CD4-positive, CD25-positive, alpha-beta regulatory T cell (primary cell): ENCODE measurements around the gene SOCS3. TPM values are rescaled to one million over a fixed set of nuclear protein-coding genes. Genes with fewer than 3 reads are reported as not detected.
A peak's percentile ranks its signal among the peaks of the same experiment; 100 is the strongest.
"Not testable (repeated sequence)": the region's sequence is repeated elsewhere in the genome, so short reads cannot be mapped to it uniquely, and the experiment has no call there.

ENCODE experiments used
- ATAC-seq, 2 donors: fragments of 150-1000 bp; cut with Tn5 transposase; one replicate each; pipeline ENCODE4 v1.10.0; 2021; ENCODE audit warnings: low read depth in 2 of 2, moderate number of reproducible peaks in 2 of 2, moderate library complexity in 1 of 2
- DNase-seq, 3 donors: peaks; one replicate each; pipeline versions ENCODE4 v3.0.0 to v3.0.0-alpha.2; 2012 to 2022; ENCODE audit warnings: mixed read lengths in 1 of 3
- H3K27ac ChIP-seq: one replicate; pipeline ENCODE4 v1.7.0; 2013; ENCODE audit warnings: mild to moderate bottlenecking, low read length; ENCODE audit not compliant: insufficient read depth, poor library complexity, severe bottlenecking
- H3K27me3 ChIP-seq: one replicate; pipeline ENCODE4 v1.7.0; 2013; ENCODE audit warnings: low read length; ENCODE audit not compliant: control insufficient read depth, insufficient read depth
- H3K36me3 ChIP-seq: one replicate; pipeline ENCODE4 v1.7.0; 2013; ENCODE audit warnings: mild to moderate bottlenecking, low read length, moderate library complexity; ENCODE audit not compliant: control insufficient read depth, insufficient read depth
- H3K4me1 ChIP-seq: 2 replicates; pipeline ENCODE4 v1.7.0; 2013; ENCODE audit warnings: mild to moderate bottlenecking, low read length; ENCODE audit not compliant: insufficient read depth, control insufficient read depth, poor library complexity, severe bottlenecking
- H3K4me3 ChIP-seq: one replicate; pipeline ENCODE4 v1.7.0; 2013; ENCODE audit warnings: low read depth, mild to moderate bottlenecking, low read length, moderate library complexity
- H3K9me3 ChIP-seq, 2 experiments: 1 replicate in 1 of 2; 2 replicates in 1 of 2; pipeline ENCODE4 v1.7.0; 2013; ENCODE audit warnings: low read length in 2 of 2, mild to moderate bottlenecking in 1 of 2, moderate library complexity in 1 of 2; ENCODE audit not compliant: control insufficient read depth in 2 of 2
- H3K27ac Mint-ChIP-seq, 3 donors: one replicate each; pipeline ENCODE4 v1.8.0; 2020 to 2022; ENCODE audit warnings: mild to moderate bottlenecking in 3 of 3, mixed read lengths in 3 of 3, moderate library complexity in 2 of 3
- H3K27me3 Mint-ChIP-seq: one replicate; pipeline ENCODE4 v1.8.0; 2022; ENCODE audit warnings: mild to moderate bottlenecking, mixed read lengths
- H3K36me3 Mint-ChIP-seq: one replicate; pipeline ENCODE4 v1.8.0; 2020; ENCODE audit warnings: mixed read lengths
- H3K4me1 Mint-ChIP-seq, 4 donors: one replicate each; pipeline ENCODE4 v1.8.0; 2020 to 2022; ENCODE audit warnings: mixed read lengths in 4 of 4, mild to moderate bottlenecking in 1 of 4
- H3K4me3 Mint-ChIP-seq, 4 donors: one replicate each; pipeline ENCODE4 v1.8.0; 2020 to 2022; ENCODE audit warnings: mild to moderate bottlenecking in 4 of 4, mixed read lengths in 4 of 4, moderate library complexity in 3 of 4
- H3K9me3 Mint-ChIP-seq, 7 donors: one replicate each; pipeline ENCODE4 v1.8.0; 2020 to 2022; ENCODE audit warnings: mixed read lengths in 7 of 7, mild to moderate bottlenecking in 3 of 7, moderate library complexity in 2 of 7
- polyA plus RNA-seq, 4 donors: library from polyadenylated mRNA; unstranded; fragments of 300-500 nt; fragmentation: Illumina TruSeq; gene quantifications; one replicate each; pipeline ENCODE4 v1.2.3, GENCODE V29; 2021
- total RNA-seq: library from RNA; stranded (reverse); gene quantifications from one replicate; pipeline ENCODE4 v1.2.3, GENCODE V29; 2022

The SOCS3 gene
- total and polyA plus RNA-seq, 5 donors from 2014 or later = 26.4 to 218 (median 70.3) TPM

DNA sequence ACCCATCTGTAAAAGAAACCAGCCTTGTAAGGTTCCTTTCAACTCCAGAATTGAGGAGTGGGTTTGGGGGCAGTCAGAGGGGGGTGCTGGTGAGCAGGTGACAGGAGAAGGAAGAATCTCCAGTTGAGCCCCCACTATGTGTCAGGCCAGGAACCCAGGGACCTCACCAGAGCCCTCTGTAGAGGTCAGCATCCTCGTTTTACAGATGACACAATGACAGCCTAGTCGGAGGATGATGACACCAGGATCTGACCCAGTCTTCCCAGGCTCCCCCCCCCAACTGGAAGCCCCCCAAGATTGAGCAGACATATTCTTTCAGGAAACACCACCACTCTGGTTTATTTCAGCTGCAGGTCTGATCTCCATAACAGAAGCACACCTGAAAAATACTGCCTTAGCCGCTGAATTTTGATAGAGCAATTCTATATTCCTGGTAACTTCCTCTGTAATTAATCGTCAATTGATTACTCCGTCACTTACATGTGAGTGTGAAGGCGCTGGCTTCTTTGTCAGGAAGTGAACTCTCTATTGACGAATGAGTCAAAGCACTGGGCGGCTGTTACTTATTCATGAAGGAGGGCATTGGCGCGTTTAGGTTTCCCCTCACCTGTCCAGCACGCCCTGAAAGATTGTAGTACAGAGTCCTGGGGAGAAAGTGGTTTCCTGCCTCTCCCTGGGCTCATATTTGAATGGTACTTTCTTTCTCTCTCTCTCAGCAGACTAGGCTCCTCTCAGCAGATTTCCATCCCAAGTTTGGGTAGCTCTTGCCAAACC is 21.2 kb downstream of the SOCS3 start:
- ATAC-seq = peak; percentile 21 to 56
- Histone ChIP-seq H3K27me3 (no peaks in the 10 kb centered on the region), H3K27ac (peak overlapping the region; percentile 65), H3K4me3 (peak overlapping the region; percentile 38), H3K9me3 (no peaks in the 10 kb centered on the region), H3K4me1 (peaks cover 57% of the 10 kb centered on the region), H3K36me3 (no peaks in the 10 kb centered on the region)
- peak in 2 of 3 donors; percentile 61 to 83 for DNase-seq
- peak overlapping the region; percentile 75 to 88 (median 78) for H3K4me3 Mint-ChIP-seq
- no peaks in the 10 kb centered on the region for H3K27me3 Mint-ChIP-seq
- H3K9me3 Mint-ChIP-seq = no peaks in the 10 kb centered on the region
- H3K27ac Mint-ChIP-seq = peak overlapping the region; percentile 89 to 93 (median 92)
- no peaks in the 10 kb centered on the region for H3K36me3 Mint-ChIP-seq
- H3K4me1 Mint-ChIP-seq = peaks cover 18 to 68% (median 36%) of the 10 kb centered on the region in 4 donors

DNA sequence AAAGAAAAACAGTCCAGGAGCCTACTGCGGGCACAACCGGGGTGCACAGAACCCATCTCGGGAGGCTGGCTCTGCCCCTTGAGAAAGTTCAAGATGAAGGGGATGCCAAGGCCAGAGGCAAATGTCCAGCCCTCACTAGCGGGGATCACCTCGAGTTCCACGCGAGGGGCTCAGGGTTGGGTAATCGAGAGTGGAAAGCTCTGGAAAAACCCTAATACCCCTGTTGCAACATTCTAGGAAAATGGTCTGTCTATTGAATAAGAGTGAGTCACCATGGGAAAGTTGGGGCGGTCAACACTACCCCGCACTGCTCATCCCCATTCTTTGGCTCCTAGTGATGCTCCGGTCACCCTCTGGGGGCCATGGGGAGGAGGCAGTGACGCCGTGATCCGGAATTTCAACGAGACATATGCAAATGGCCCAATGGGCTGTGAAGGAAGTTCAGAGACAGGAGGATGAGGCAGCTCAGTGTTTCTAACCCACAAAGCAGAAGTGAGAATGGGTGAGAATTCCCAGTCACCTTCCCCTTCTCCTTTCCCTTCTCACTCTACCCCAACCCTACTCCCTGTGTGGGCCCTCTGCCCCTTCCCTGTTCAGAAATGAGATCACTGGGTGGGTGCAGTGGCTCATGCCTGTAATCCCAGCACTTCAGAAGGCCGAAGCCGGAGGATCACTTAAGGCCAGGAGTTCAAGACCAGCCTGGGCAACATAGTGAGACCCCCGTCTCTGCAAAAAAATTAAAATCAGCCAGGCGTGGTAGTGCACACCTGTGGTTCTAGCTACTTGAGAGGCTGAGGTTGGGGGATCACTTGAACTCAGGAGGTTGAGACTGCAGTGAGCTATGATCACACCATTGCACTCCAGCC is 22.4 kb downstream of the SOCS3 start:
- H3K4me1 ChIP-seq = peaks cover 57% of the 10 kb centered on the region
- DNase-seq (no peak), ATAC-seq (peak in 1 of 2 donors; percentile 36)
- no peaks in the 10 kb centered on the region for H3K36me3 ChIP-seq
- H3K4me3 ChIP-seq = no peak overlapping the region
- H3K27ac Mint-ChIP-seq = peak overlapping the region in 2 of 3 donors; percentile 20 to 93
- no peaks in the 10 kb centered on the region for H3K9me3 ChIP-seq
- H3K4me1 Mint-ChIP-seq = peaks cover 24 to 67% (median 37%) of the 10 kb centered on the region in 4 donors
- H3K4me3 Mint-ChIP-seq = peak overlapping the region in 1 of 4 donors; percentile 20
- H3K36me3 Mint-ChIP-seq = no peaks in the 10 kb centered on the region
- no peaks in the 10 kb centered on the region for H3K27me3 ChIP-seq
- no peak overlapping the region for H3K27ac ChIP-seq
- no peaks in the 10 kb centered on the region for H3K9me3 Mint-ChIP-seq
- no peaks in the 10 kb centered on the region for H3K27me3 Mint-ChIP-seq

DNA sequence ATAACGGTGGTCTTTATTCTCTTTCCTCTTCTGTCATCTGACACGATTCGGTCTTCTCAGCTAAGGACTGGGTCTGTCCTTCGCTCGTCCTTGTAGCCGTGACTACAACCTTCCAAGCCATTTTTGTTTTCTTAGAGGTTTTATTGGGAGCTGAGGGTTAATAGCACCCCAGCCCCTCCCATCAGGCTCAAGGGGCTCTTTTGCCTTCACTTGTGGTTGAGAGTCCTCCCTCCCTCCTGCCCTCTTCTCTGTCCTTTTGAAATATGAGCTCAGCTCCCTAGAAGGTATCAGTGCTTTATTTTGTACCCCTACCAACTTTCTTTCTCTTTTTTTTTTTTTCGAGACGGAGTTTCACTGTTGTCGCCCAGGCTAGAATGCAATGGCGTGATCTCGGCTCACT is 24.7 kb downstream of the SOCS3 start:
- no peaks in the 10 kb centered on the region for H3K36me3 ChIP-seq
- no peaks in the 10 kb centered on the region for H3K27me3 ChIP-seq
- no peak for ATAC-seq
- no peak overlapping the region for H3K27ac ChIP-seq
- H3K4me3 Mint-ChIP-seq = peak overlapping the region in 1 of 4 donors; percentile 32
- no peaks in the 10 kb centered on the region for H3K9me3 Mint-ChIP-seq
- H3K4me3 ChIP-seq = no peak overlapping the region
- no peaks in the 10 kb centered on the region for H3K9me3 ChIP-seq
- H3K27me3 Mint-ChIP-seq = no peaks in the 10 kb centered on the region
- no peak for DNase-seq
- peak overlapping the region in 1 of 3 donors; percentile 69 for H3K27ac Mint-ChIP-seq
- H3K4me1 ChIP-seq = peaks cover 43% of the 10 kb centered on the region
- H3K36me3 Mint-ChIP-seq = no peaks in the 10 kb centered on the region
- peaks cover 24 to 63% (median 34%) of the 10 kb centered on the region in 4 donors for H3K4me1 Mint-ChIP-seq

DNA sequence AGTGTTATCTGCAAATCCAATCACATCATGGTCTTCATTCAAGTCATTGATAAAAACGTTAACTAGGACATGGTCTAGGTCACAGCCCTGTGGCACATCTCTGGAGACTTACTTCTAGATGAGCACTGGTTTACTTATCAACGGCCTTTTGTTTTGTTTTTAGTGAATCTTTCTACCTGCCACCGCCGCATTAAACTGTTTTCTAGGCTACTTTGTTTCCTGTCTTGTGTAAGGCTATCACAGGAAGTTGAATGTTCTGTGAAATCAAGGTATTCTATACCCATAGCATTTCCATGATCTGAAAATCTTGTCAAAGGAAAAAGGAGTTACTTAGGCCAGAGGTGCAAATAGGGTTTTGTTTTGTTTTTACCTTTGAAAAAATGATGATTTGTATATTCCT is 26.9 kb downstream of the SOCS3 start:
- Histone ChIP-seq H3K4me3 (peak overlapping the region; percentile 64), H3K4me1 (peaks cover 22% of the 10 kb centered on the region), H3K27ac (peak overlapping the region; percentile 58), H3K27me3 (no peaks in the 10 kb centered on the region), H3K9me3 (no peaks in the 10 kb centered on the region), H3K36me3 (no peaks in the 10 kb centered on the region)
- H3K27ac Mint-ChIP-seq = peak overlapping the region; percentile 88 to 98 (median 92)
- no peaks in the 10 kb centered on the region for H3K36me3 Mint-ChIP-seq
- H3K4me1 Mint-ChIP-seq = peaks cover 16 to 46% (median 27%) of the 10 kb centered on the region in 4 donors
- no peaks in the 10 kb centered on the region for H3K9me3 Mint-ChIP-seq
- DNase-seq = peak in 1 of 3 donors; percentile 71
- no peaks in the 10 kb centered on the region for H3K27me3 Mint-ChIP-seq
- peak overlapping the region; percentile 6 to 46 (median 16) for H3K4me3 Mint-ChIP-seq
- ATAC-seq = peak; percentile 67 to 77

DNA sequence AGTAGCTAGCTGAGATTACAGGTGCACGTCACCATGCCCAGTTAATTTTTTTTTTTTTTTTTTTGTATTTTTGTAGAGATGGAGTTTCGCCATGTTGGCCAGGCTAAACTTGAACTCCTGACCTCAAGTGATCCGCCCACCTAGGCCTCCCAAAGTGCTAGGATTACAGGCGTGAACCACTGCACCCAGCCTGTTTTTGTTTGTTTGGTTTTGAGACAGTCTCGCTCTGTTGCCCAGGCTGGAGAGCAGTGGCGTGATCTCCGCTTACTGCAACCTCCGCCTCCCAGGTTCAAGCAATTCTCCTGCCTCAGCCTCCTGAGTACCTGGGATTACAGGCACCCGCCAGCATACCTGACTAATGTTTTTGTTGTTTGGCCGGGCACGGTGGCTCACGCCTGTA is 28.5 kb downstream of the SOCS3 start:
- not testable (repeated sequence) for H3K4me3 ChIP-seq, H3K36me3 ChIP-seq, H3K27ac ChIP-seq, H3K27me3 ChIP-seq, ATAC-seq, DNase-seq, H3K27me3 Mint-ChIP-seq, H3K36me3 Mint-ChIP-seq, H3K9me3 ChIP-seq, H3K9me3 Mint-ChIP-seq
- Mint-ChIP-seq H3K27ac (peak overlapping the region in 1 of 3 donors; percentile 20), H3K4me1 (peaks cover 16 to 37% (median 27%) of the 10 kb centered on the region in 4 donors), H3K4me3 (peak overlapping the region in 1 of 4 donors; percentile 12)
- peaks cover 22% of the 10 kb centered on the region for H3K4me1 ChIP-seq

DNA sequence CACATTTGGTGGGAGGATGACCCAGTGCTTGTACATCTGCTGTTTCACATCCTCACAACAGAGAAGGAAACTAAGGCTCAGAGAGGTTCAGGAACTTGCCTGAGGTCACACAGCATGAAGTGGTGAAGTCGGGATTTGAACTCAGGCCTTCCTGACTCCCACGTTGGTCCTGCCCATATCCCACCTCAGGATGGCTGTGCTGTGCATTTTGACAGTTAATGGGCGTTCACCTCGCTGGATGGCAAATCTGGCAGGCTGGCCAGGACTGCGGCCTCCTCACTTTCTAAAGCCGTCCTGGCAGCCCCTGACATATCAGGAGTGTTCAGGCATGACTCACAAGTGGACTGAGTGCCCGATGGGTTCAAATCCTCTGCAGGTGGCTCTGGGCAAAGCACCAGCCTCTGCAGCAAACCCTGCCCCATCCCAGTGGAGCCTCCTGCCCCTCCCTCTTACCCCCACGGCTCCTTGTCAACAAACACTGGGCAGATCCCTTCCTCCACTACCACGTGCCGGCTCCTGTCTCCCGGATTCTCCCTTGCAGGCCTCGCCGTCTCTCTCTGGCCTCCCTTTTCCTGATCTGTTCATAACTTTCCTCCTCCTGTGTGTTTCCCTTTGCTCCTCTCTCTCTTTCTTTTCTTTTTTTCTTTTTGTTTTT is 29.2 kb downstream of the SOCS3 start:
- Mint-ChIP-seq H3K4me1 (peaks cover 16 to 36% (median 27%) of the 10 kb centered on the region in 4 donors), H3K27ac (peak overlapping the region in 1 of 3 donors; percentile 3), H3K4me3 (peak overlapping the region in 1 of 4 donors; percentile 12), H3K27me3 (no peaks in the 10 kb centered on the region), H3K36me3 (no peaks in the 10 kb centered on the region), H3K9me3 (no peaks in the 10 kb centered on the region)
- Histone ChIP-seq H3K4me3 (no peak overlapping the region), H3K27me3 (no peaks in the 10 kb centered on the region), H3K9me3 (no peaks in the 10 kb centered on the region), H3K27ac (no peak overlapping the region), H3K36me3 (no peaks in the 10 kb centered on the region), H3K4me1 (peaks cover 22% of the 10 kb centered on the region)
- ATAC-seq (no peak), DNase-seq (no peak)

DNA sequence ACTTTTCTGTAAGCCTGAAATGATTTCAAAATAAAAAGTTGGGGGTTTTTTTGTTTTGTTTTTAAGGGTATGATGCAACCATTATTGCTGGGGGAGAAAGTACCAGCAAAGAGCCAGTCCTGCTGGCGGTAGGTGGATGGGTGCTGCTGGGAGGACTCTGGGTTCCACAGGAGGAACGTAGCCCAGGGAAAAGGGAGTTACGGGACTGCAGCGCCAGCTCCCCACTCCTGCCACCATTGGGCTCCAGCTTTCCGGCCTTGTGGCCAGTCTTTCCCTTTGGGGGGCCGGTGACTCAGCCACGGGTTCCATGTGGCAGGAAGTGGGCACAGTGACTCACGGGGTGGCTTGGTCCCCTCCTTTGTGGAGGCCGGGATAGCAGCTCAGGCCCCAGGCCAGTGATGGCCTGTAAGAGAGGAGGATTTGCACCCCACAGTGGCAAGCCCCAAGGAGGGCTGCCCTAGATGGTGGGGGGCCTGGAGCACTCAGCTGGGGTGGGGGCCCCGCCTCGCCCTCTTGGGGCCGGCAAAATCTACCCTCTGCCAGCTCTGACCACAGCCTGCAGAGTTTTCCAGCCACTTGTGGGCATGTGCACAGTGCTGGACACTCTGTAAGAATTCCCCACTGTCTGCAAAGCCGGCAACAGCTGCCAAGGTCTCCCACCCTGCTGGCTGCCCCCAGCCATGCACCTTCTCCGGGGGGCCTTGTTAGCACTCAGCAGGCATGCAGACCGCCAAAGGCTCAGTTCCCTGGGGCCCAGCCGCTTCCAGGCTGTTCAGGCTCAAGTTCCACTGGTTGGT is 30.4 kb downstream of the SOCS3 start:
- ATAC-seq (peak in 1 of 2 donors; percentile 24), DNase-seq (no peak)
- no peak overlapping the region for H3K27ac ChIP-seq
- H3K9me3 ChIP-seq = no peaks in the 10 kb centered on the region
- H3K4me1 Mint-ChIP-seq = peaks cover 15 to 35% (median 27%) of the 10 kb centered on the region in 4 donors
- peak overlapping the region in 2 of 3 donors; percentile 38 to 84 for H3K27ac Mint-ChIP-seq
- no peaks in the 10 kb centered on the region for H3K27me3 ChIP-seq
- H3K4me1 ChIP-seq = peaks cover 30% of the 10 kb centered on the region
- no peaks in the 10 kb centered on the region for H3K27me3 Mint-ChIP-seq
- H3K9me3 Mint-ChIP-seq = no peaks in the 10 kb centered on the region
- H3K36me3 ChIP-seq = no peaks in the 10 kb centered on the region
- no peaks in the 10 kb centered on the region for H3K36me3 Mint-ChIP-seq
- H3K4me3 ChIP-seq = no peak overlapping the region
- peak overlapping the region in 1 of 4 donors; percentile 45 for H3K4me3 Mint-ChIP-seq
